ENCODE results near the gene C21orf58. TPM values are rescaled to one million over a fixed set of nuclear protein-coding genes. Genes with fewer than 3 reads are reported as not detected.

The C21orf58 gene
- total RNA-seq, 1 experiment from 2014 or later = 10.8 TPM

- H3K27ac ChIP-seq (ENCODE audit: low read depth, low read length) = no peak overlapping the region
- H3K9me2 ChIP-seq (ENCODE audit: insufficient read depth) = no peaks in the 10 kb centered on the region
- H3K9ac ChIP-seq (ENCODE audit: low read length) = no peak overlapping the region
- no peak overlapping the region for H3K4me3 ChIP-seq (replicated peaks in 1 of 2; ENCODE audit: low read depth in 1 of 2, low read length in 2 of 2)
- H3K4me2 ChIP-seq (ENCODE audit: low read length) = no peak overlapping the region
- H3K27me3 ChIP-seq (ENCODE audit: insufficient read depth, low read length) = no peaks in the 10 kb centered on the region
- no peak for TF ChIP-seq JUND (IDR thresholded peaks at IDR 0.05)
- BruUV-seq (replicated peaks) = no TSS peak
- no peaks in the 10 kb centered on the region for H3K9me3 ChIP-seq (ENCODE audit: control insufficient read depth in 1 of 2, insufficient read depth in 1 of 2, low read depth in 1 of 2, low read length in 2 of 2)
- intact Hi-C loops (cut with micrococcal nuclease) = no loop called here
- RAD21 ChIA-PET (ENCODE audit: low non-redundant PET in 1 of 2, low total read pairs in 2 of 2, uncharacterized antibody in 2 of 2, unreplicated experiment in 2 of 2) = no interaction called here
- no peak for DNase-seq (ENCODE audit: low read depth, low spot score)
- ATAC-seq = no peak
- no peaks in the 10 kb centered on the region for H3K4me1 ChIP-seq (ENCODE audit: control insufficient read depth in 1 of 2, insufficient read depth in 2 of 2, low read length in 2 of 2)
- no peaks in the 10 kb centered on the region for H4K20me1 ChIP-seq (ENCODE audit: insufficient read depth)
- CTCF ChIA-PET = no interaction called here
- H3K79me2 ChIP-seq (ENCODE audit: insufficient read depth, low read length) = peaks cover 11% of the 10 kb centered on the region
- POLR2A ChIA-PET = no interaction called here
- no peak overlapping the region for H2AFZ ChIP-seq (ENCODE audit: low read depth, low read length, poor library complexity, severe bottlenecking)
- H3K36me3 ChIP-seq (ENCODE audit: control insufficient read depth in 1 of 2, insufficient read depth in 2 of 2, low read length in 2 of 2) = peaks cover 37 to 70% of the 10 kb centered on the region in 2 experiments
Measured at GRCh38 chr21:46253610-46254124, 70.0 kb downstream of the C21orf58 start.

- Histone ChIP-seq H3K9me2 (ENCODE audit: insufficient read depth) (no peaks in the 10 kb centered on the region), H3K27me3 (ENCODE audit: insufficient read depth, low read length) (no peaks in the 10 kb centered on the region), H2AFZ (ENCODE audit: low read depth, low read length, poor library complexity, severe bottlenecking) (no peak overlapping the region), H3K4me3 (replicated peaks in 1 of 2; ENCODE audit: low read depth in 1 of 2, low read length in 2 of 2) (no peak overlapping the region), H3K27ac (ENCODE audit: low read depth, low read length) (no peak overlapping the region), H3K9me3 (ENCODE audit: control insufficient read depth in 1 of 2, insufficient read depth in 1 of 2, low read depth in 1 of 2, low read length in 2 of 2) (no peaks in the 10 kb centered on the region), H3K79me2 (ENCODE audit: insufficient read depth, low read length) (peaks cover 11% of the 10 kb centered on the region), H3K9ac (ENCODE audit: low read length) (no peak overlapping the region), H3K4me1 (ENCODE audit: control insufficient read depth in 1 of 2, insufficient read depth in 2 of 2, low read length in 2 of 2) (no peaks in the 10 kb centered on the region), H3K4me2 (ENCODE audit: low read length) (no peak overlapping the region), H3K36me3 (ENCODE audit: control insufficient read depth in 1 of 2, insufficient read depth in 2 of 2, low read length in 2 of 2) (peaks cover 34 to 69% of the 10 kb centered on the region in 2 experiments), H4K20me1 (ENCODE audit: insufficient read depth) (no peaks in the 10 kb centered on the region)
- CTCF ChIA-PET = no interaction called here
- ATAC-seq (no peak), DNase-seq (ENCODE audit: low read depth, low spot score) (no peak)
- BruUV-seq (replicated peaks) = no TSS peak
- RAD21 ChIA-PET (ENCODE audit: low non-redundant PET in 1 of 2, low total read pairs in 2 of 2, uncharacterized antibody in 2 of 2, unreplicated experiment in 2 of 2) = no interaction called here
- intact Hi-C loops (cut with micrococcal nuclease) = no loop called here
- POLR2A ChIA-PET = no interaction called here
- TF ChIP-seq ZNF274 (IDR thresholded peaks at IDR 0.05; ENCODE audit: low read depth, low read length) = no peak
- no peak for TF ChIP-seq ZFX (IDR thresholded peaks at IDR 0.05)
- TF ChIP-seq, protein P1, sequence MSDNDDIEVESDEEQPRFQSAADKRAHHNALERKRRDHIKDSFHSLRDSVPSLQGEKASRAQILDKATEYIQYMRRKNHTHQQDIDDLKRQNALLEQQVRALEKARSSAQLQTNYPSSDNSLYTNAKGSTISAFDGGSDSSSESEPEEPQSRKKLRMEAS (IDR thresholded peaks at IDR 0.05) = no peak
- no peak for TF ChIP-seq SP1 (IDR thresholded peaks at IDR 0.05; ENCODE audit: low read depth)
- no peak for TF ChIP-seq REST (IDR thresholded peaks at IDR 0.05; ENCODE audit: low read depth)
- TF ChIP-seq TCF7L2 (IDR thresholded peaks at IDR 0.05; ENCODE audit: borderline replicate concordance, extremely low read depth, insufficient read depth, insufficient read length) = no peak
- TF ChIP-seq RAD21 (IDR thresholded peaks at IDR 0.05; ENCODE audit: low read depth) = no peak
- no peak for TF ChIP-seq ELF1 (IDR thresholded peaks at IDR 0.05; ENCODE audit: borderline replicate concordance, low read depth)
- no peak for TF ChIP-seq EGR1 (IDR thresholded peaks at IDR 0.05; ENCODE audit: low read depth)
- TF ChIP-seq CBX3 (IDR thresholded peaks at IDR 0.05; ENCODE audit: low read depth) = no peak
- TF ChIP-seq EZH2 (IDR thresholded peaks at IDR 0.05) = no peak
- no peak for TF ChIP-seq YY1 (IDR thresholded peaks at IDR 0.05; ENCODE audit: extremely low read depth, insufficient replicate concordance, low read depth, low read length)
- no peak for TF ChIP-seq EZH2phosphoT487 (IDR thresholded peaks at IDR 0.05; ENCODE audit: borderline replicate concordance)
- no peak for TF ChIP-seq SRF (IDR thresholded peaks at IDR 0.05; ENCODE audit: low read depth)
- no peak for TF ChIP-seq POLR2A (IDR thresholded peaks at IDR 0.05; ENCODE audit: borderline replicate concordance, extremely low read depth, insufficient read depth, insufficient read length)
- no peak for TF ChIP-seq CTCF (IDR thresholded peaks at IDR 0.05 in 2 of 3, conservative IDR thresholded peaks at IDR 0.05 in 1 of 3; ENCODE audit: borderline replicate concordance in 1 of 3, insufficient read depth in 1 of 3, low read depth in 2 of 3, low read length in 2 of 3)
Measured at GRCh38 chr21:46252840-46253239, 70.8 kb downstream of the C21orf58 start.
